ENCODE results near the gene PRR5L.

PRR5L gene

DNA sequence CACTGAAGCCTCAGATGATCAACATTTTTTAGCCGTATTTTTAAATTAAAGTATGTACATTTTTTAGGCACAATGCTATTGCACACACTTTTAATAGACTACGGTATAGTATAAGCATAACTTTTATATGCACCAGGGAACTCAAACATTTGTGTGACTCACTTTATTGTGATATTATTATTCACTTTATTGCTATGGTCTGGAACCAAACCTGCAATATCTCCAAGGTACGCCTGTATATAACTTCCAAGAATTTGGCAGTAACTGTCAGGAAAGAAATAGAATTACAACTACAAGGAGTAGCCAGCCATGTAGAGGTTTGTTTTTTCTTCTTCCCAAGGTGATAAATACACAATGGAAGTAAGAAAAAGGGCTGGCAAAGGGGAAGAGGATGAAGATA is 62.3 kb downstream of the PRR5L start:
- DNase-seq (ENCODE audit: low read depth), result no peak

DNA sequence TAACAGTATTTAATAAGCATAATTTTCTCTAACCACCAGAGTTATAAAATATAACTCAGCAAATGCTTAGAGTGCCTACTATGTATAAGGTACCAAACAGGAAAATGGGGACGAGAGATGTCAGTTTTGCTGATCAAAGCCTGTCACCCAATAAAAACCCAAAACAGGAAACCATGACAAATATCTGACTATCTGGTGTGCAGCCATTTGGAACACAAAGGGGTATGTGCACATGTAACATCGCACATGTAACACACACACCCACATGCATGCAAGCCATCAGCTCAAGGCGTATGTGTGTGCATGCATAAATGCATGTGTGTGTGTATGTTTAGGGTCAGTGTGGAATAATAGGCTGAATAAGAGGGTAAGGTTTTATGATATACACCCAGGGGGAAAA is 64.2 kb downstream of the PRR5L start:
- no peak for DNase-seq (ENCODE audit: low read depth)

GRCh38 chr11:36360826-36361415 is 64.8 kb downstream of the PRR5L start:
- DNase-seq (ENCODE audit: low read depth), result no peak

GRCh38 chr11:36361472-36361871 is 65.4 kb downstream of the PRR5L start:
- DNase-seq (ENCODE audit: low read depth), result no peak

DNA sequence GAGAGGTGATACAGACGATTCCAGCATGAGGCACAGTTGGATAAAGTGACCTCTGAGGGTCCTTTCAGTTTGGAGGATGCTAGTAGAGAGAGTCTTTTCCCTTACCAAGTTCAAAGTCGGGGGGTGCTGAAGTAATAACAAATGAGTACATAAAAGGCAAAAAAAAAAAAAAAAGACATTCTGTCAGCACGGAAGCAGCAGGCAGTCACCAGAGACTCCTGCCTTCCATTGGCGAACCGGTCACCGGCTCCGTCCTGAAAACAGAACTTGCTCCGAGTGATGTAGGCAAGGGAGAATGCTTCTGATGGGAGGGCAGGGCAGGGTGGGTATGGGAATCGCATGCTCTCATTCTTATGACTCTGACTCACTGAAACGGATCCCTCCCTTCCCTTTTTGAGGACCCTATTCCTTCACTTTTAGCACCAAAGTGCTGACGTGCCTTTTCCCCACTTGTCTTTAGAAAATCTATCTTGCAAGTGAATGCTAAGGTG is 65.9 kb downstream of the PRR5L start:
- DNase-seq (ENCODE audit: low read depth), result peak; percentile 61

- no peak for DNase-seq (ENCODE audit: low read depth)
These were observed 66.8 kb downstream of the PRR5L start for GRCh38 chr11:36362902-36363301.

- no peak for DNase-seq (ENCODE audit: low read depth)
These were observed 67.5 kb downstream of the PRR5L start for GRCh38 chr11:36363361-36364268.

- DNase-seq (ENCODE audit: low read depth), result no peak
These were observed 68.7 kb downstream of the PRR5L start for GRCh38 chr11:36364551-36365325.

DNA sequence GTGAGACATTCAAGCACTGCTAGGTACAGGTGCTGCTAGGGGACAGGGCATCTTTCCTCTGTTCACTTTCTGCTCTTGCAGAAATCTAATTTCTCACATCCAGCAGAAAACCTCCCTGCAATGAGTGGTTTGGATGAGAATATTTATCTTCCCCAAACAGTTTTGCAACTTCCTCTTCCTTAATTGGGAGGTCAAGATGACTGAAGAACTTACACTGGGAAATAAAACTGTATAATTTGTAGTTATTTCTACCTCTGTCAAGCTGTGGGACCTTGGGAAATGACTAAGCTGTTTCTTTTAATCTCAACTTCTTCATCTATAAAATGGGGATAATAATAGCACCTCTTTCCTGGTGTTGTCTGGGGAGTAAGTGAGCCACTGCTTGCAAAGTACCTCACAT is 69.8 kb downstream of the PRR5L start:
- no peak for DNase-seq (ENCODE audit: low read depth)

DNA sequence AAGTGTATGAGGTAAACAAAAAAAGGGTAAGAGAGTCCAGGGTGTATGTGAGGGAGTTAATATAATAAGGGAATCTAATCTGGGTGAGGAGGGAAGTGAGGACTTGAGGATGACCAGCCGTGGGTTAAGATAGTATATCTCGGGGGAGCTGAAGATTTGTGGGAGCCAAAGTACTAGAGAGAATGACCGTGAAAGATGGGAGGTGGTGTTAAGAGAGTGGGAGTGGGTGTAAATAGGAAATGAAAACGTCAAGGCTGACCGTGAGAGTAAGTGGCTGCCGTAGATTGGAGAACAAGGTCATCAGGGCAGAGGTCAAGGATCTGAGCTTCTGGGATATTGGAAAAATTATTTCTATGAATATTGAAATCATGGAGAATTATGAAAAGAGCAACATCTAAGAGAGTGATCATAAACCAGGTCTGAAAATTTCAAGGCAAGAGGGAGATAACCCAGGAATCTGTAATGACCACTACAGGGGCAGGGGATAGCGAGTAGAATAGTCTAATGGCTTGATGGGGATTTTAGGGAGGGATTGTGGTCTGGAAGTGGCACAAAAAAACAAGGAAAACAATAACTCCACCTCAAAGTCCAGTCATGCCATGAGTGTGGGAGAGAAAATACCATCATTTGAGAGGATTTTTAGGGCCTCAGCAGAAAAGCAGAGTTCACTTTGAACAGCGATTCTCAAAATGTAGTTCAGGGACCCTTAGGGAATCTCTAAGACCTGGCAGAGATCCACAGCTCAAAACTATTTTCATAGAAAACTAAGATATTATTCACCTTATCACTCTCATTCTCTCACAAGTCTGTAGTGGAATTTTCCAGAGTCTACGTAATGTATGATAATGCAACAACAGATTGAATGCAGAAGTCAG is 72.0 kb downstream of the PRR5L start:
- no peak for DNase-seq (ENCODE audit: low read depth)

GRCh38 chr11:36371181-36371580 is 75.1 kb downstream of the PRR5L start:
- DNase-seq (ENCODE audit: low read depth), result no peak

- DNase-seq (ENCODE audit: low read depth), result no peak
These were observed 75.5 kb downstream of the PRR5L start for GRCh38 chr11:36371590-36371989.

GRCh38 chr11:36372101-36372771 is 76.1 kb downstream of the PRR5L start:
- peak; percentile 66 for DNase-seq (ENCODE audit: low read depth)

GRCh38 chr11:36373016-36374010 is 77.2 kb downstream of the PRR5L start:
- no peak for DNase-seq (ENCODE audit: low read depth)

- DNase-seq (ENCODE audit: low read depth), result no peak
These were observed 78.6 kb downstream of the PRR5L start for GRCh38 chr11:36374726-36375125.

GRCh38 chr11:36375353-36376008 is 79.4 kb downstream of the PRR5L start:
- no peak for DNase-seq (ENCODE audit: low read depth)

DNA sequence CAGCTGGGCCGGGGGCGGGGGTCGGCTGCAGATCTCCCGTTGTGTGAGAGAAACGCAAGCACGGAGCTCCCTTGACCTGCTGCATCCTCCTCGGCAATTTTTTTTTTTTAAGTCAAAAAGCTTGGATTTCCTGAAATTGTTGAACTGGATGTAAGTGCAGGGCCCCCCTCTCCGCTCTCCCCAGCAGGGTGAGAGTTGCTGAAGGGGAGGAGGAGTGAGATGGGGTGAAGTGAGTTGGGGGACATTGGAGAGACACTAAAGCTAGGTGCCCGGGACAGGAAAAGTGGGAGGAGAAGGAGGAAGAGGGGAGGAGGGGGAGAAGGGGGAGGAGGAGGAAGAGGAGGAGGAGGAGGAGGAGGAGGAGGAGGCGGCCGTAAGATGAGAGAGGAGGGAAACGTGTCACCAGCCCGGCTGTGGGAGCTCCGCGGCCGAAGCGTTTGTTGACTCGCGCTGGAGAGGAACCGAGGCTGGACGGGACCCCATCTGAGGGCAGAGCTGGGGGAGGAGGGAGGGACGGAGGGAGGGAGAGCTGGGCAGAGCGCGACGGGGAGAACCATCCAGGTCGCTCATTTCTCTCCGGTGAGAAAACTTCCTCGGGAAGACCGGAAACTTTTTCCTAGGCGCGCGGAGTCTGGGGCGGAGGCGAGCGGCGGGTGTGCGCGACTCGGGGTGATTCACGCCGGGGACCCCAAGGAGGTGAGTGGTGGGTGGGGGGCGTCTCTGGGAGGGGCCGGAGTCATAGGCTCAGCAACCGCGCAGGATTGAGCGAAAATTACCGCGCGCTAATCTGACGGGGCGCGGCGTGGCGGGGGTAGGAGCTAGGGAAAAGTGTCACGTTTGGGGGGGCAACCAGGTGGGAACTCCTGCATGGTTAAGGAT is 80.2 kb downstream of the PRR5L start:
- no peak for DNase-seq (ENCODE audit: low read depth)

All from GM04503 (cell line).